Measurements from ENCODE around the gene MAPK7.

MAPK7 gene

GRCh38 chr17:19401321-19402010 is 23.2 kb downstream of the MAPK7 start:
- no peak for DNase-seq (ENCODE audit: low spot score)

- DNase-seq (ENCODE audit: low spot score), result no peak
These were observed 23.9 kb downstream of the MAPK7 start for GRCh38 chr17:19402171-19402570.

- no peak for DNase-seq (ENCODE audit: low spot score)
These were observed 24.7 kb downstream of the MAPK7 start for GRCh38 chr17:19403021-19403420.

- no peak for DNase-seq (ENCODE audit: low spot score)
These were observed 26.0 kb downstream of the MAPK7 start for GRCh38 chr17:19404264-19404663.

- no peak for DNase-seq (ENCODE audit: low spot score)
These were observed 26.8 kb downstream of the MAPK7 start for GRCh38 chr17:19405114-19405513.

GRCh38 chr17:19407601-19408345 is 29.5 kb downstream of the MAPK7 start:
- no peak for DNase-seq (ENCODE audit: low spot score)

- no peak for DNase-seq (ENCODE audit: low spot score)
These were observed 30.0 kb downstream of the MAPK7 start for GRCh38 chr17:19408346-19408710.

- no peak for DNase-seq (ENCODE audit: low spot score)
These were observed 30.8 kb downstream of the MAPK7 start for GRCh38 chr17:19409066-19409465.

GRCh38 chr17:19409509-19409908 is 31.2 kb downstream of the MAPK7 start:
- no peak for DNase-seq (ENCODE audit: low spot score)

- no peak for DNase-seq (ENCODE audit: low spot score)
These were observed 31.8 kb downstream of the MAPK7 start for GRCh38 chr17:19410091-19410490.

GRCh38 chr17:19410875-19411620 is 32.8 kb downstream of the MAPK7 start, which contains the start of gene RNF112:
Gene RNF112, plus strand, starts transcription at chr17:19411232. Its CDS starts 177 bp downstream, at chr17:19411409.
- DNase-seq (ENCODE audit: low spot score), result no peak

- DNase-seq (ENCODE audit: low spot score), result no peak
These were observed 33.3 kb downstream of the MAPK7 start for GRCh38 chr17:19411631-19412030.

- no peak for DNase-seq (ENCODE audit: low spot score)
These were observed 34.2 kb downstream of the MAPK7 start for GRCh38 chr17:19412510-19412909.

GRCh38 chr17:19412984-19413383 is 34.7 kb downstream of the MAPK7 start:
- DNase-seq (ENCODE audit: low spot score), result no peak

- no peak for DNase-seq (ENCODE audit: low spot score)
These were observed 35.5 kb downstream of the MAPK7 start for GRCh38 chr17:19413761-19414160.

- no peak for DNase-seq (ENCODE audit: low spot score)
These were observed 36.3 kb downstream of the MAPK7 start for GRCh38 chr17:19414396-19415280.

- no peak for DNase-seq (ENCODE audit: low spot score)
These were observed 37.0 kb downstream of the MAPK7 start for GRCh38 chr17:19415311-19415710.

GRCh38 chr17:19415806-19416775 is 37.8 kb downstream of the MAPK7 start:
- no peak for DNase-seq (ENCODE audit: low spot score)

- DNase-seq (ENCODE audit: low spot score), result no peak
These were observed 39.3 kb downstream of the MAPK7 start for GRCh38 chr17:19417611-19418010.

GRCh38 chr17:19418251-19418992 is 40.1 kb downstream of the MAPK7 start:
- no peak for DNase-seq (ENCODE audit: low spot score)
